Upper lobe of left lung (tissue), 6 donors: ENCODE measurements around the gene LPIN1. TPM values are rescaled to one million over a fixed set of nuclear protein-coding genes. Genes with fewer than 3 reads are reported as not detected.

Experiments used
- ATAC-seq, 2 donors: fragments of 200-7000 bp; cut with Tn5 transposase; one replicate each; pipeline ENCODE4 v1.9.1; 2022; ENCODE audit warnings: mild to moderate bottlenecking in 2 of 2, moderate library complexity in 2 of 2; ENCODE audit not compliant: low FRiP score in 2 of 2
- DNase-seq, 2 donors: peaks; one replicate each; pipeline ENCODE4 v3.0.0-alpha.2; 2019 to 2020
- H3K27ac ChIP-seq, 4 donors: fragments of 200-600 bp; sonication (generic); one replicate each; pipeline ENCODE4 v1.5.1; 2016 to 2019
- H3K27me3 ChIP-seq, 4 donors: fragments of 200-600 bp; sonication (generic); one replicate each; pipeline ENCODE4 v1.5.1; 2017 to 2019
- H3K36me3 ChIP-seq, 4 donors: fragments of 200-600 bp; sonication (generic); one replicate each; pipeline ENCODE4 v1.5.1; 2016 to 2019
- H3K4me1 ChIP-seq, 4 donors: fragments of 200-600 bp; sonication (generic); one replicate each; pipeline ENCODE4 v1.5.1; 2018 to 2019
- H3K4me3 ChIP-seq, 4 donors: fragments of 200-600 bp; sonication (generic); one replicate each; pipeline ENCODE4 v1.5.1; 2017 to 2019; ENCODE audit warnings: mild to moderate bottlenecking in 2 of 4, moderate library complexity in 1 of 4
- H3K9me3 ChIP-seq, 4 donors: fragments of 200-600 bp; sonication (generic); one replicate each; pipeline ENCODE4 v1.5.1; 2018 to 2019
- CTCF ChIP-seq, 6 experiments: fragments of 450-650 bp in 4 of 6; fragments of 200-600 bp in 2 of 6; sonication (generic) in 2 of 6; IDR thresholded peaks; one replicate each; pipeline ENCODE4 v1.5.1; 2016 to 2019; ENCODE audit warnings: antibody characterized with exemption in 6 of 6
- EP300 ChIP-seq, 4 donors: sonication (generic); formaldehyde crosslinking; IDR thresholded peaks; one replicate each; pipeline ENCODE4 v1.5.1; 2017; ENCODE audit warnings: antibody characterized with exemption in 4 of 4, control low read depth in 2 of 4
- POLR2A ChIP-seq, 4 donors: fragments of 450-650 bp; IDR thresholded peaks; one replicate each; pipeline ENCODE4 v1.5.1; 2016 to 2017; ENCODE audit warnings: antibody characterized with exemption in 4 of 4, mild to moderate bottlenecking in 2 of 4
- POLR2AphosphoS5 ChIP-seq, 2 donors: sonication (generic); formaldehyde crosslinking; IDR thresholded peaks; one replicate each; pipeline ENCODE4 v1.5.1; 2017; ENCODE audit warnings: antibody characterized with exemption in 2 of 2
- WGBS, 2 donors: methylation state at CpG; one replicate each; pipeline ENCODE4 v1.1.5; 2017 to 2018; 5-methylcytosine and 5-hydroxymethylcytosine counted together
- total RNA-seq, 6 donors: library from RNA; depleted of rRNA in 4 of 6; stranded (reverse); fragments of >200 nt in 4 of 6; gene quantifications; one replicate each; pipeline versions ENCODE4 v1.1.0 to v1.2.1, GENCODE V29; 2016 to 2021
- donor health status: DM: no; HTN: no; CAD: no; lungs with moderate emphysema.
- donor health status: DM: no; HTN: yes; CAD: no; lungs with severe emphysema.

Gene LPIN1
- total RNA-seq, 6 donors from 2014 or later = 45.9 to 87.0 (median 54.2) TPM

- peak overlapping the region in 3 of 4 donors; percentile 7 to 26 (median 21) for H3K4me3 ChIP-seq
- peaks cover 39 to 55% (median 44%) of the 10 kb centered on the region in 4 donors for H3K4me1 ChIP-seq
- peak in 1 of 2 donors; percentile 98 for DNase-seq
- H3K9me3 ChIP-seq = no peaks in the 10 kb centered on the region
- H3K27me3 ChIP-seq = no peaks in the 10 kb centered on the region
- no peaks in the 10 kb centered on the region for H3K36me3 ChIP-seq
- WGBS, 2 donors = 22 to 28% methylated on average over 9 to 10 of the region's 10 CpGs
- TF ChIP-seq CTCF (IDR thresholded peaks at IDR 0.05) (no peak), POLR2AphosphoS5 (IDR thresholded peaks at IDR 0.05) (peak; percentile 63 to 93), POLR2A (IDR thresholded peaks at IDR 0.05) (peak in 1 of 4 donors; percentile 24), EP300 (IDR thresholded peaks at IDR 0.05) (peak in 1 of 4 donors; percentile 88)
- peak overlapping the region; percentile 68 to 85 (median 80) for H3K27ac ChIP-seq
- peak; percentile 94 to 97 for ATAC-seq
These were observed 2.4 kb upstream of the LPIN1 start for GRCh38 chr2:11743846-11744553.

DNA sequence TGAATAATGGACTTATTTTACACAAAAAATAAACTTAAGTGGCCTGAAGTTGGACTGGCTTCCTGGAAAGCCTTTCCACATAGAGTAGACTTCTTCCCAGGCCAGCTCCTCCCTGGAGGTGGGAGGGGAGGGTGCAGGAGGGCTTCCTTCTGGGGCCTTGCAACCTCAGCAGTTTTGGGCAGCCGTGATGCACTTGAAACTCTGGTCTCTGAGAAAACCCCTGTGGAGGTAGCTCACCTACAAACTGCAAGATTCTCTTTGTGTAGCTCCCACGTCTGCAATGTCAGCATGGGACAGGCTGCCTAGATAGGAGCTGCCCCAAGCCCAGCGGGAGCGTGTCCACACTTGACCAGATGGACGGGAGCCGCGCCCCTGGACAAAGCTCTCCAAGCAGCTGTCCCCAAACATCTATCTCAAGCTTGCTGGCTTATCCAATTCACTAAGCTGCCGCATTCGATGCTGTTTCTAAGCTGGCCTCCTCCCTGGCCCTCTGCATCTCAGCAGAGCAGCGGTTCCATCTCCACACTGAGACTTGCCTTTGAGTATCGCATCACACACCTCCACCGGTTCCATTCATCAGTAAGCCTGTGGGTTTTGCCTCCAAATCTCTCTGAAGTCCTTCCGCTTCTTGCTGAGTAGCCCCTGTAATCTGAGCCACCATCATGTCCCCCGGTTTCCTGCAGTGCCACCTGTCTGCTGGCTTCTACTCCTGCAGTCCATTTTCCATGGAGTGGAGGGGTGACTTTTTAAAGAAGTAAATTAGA, 1.6 kb upstream of the LPIN1 start:
- DNase-seq (no peak), ATAC-seq (no peak)
- Histone ChIP-seq H3K4me1 (peaks cover 44 to 63% (median 49%) of the 10 kb centered on the region in 4 donors), H3K36me3 (no peaks in the 10 kb centered on the region), H3K27me3 (no peaks in the 10 kb centered on the region), H3K27ac (peak overlapping the region; percentile 68 to 85 (median 80)), H3K9me3 (no peaks in the 10 kb centered on the region), H3K4me3 (peak overlapping the region in 3 of 4 donors; percentile 7 to 26 (median 21))
- 70 to 79% methylated on average over 14 of the region's 14 CpGs for WGBS, 2 donors
- TF ChIP-seq EP300 (IDR thresholded peaks at IDR 0.05) = no peak
- TF ChIP-seq POLR2AphosphoS5 (IDR thresholded peaks at IDR 0.05) = no peak
- peak in 4 of 6 experiments; percentile 17 to 30 (median 22) for TF ChIP-seq CTCF (IDR thresholded peaks at IDR 0.05)
- TF ChIP-seq POLR2A (IDR thresholded peaks at IDR 0.05) = no peak

- Histone ChIP-seq H3K4me1 (peaks cover 44 to 73% (median 54%) of the 10 kb centered on the region in 4 donors), H3K27ac (peak overlapping the region; percentile 77 to 86 (median 86)), H3K4me3 (peak overlapping the region in 3 of 4 donors; percentile 61 to 93 (median 82)), H3K27me3 (no peaks in the 10 kb centered on the region), H3K36me3 (no peaks in the 10 kb centered on the region), H3K9me3 (no peaks in the 10 kb centered on the region)
- DNase-seq (no peak), ATAC-seq (no peak)
- WGBS, 2 donors = 56 to 62% methylated on average over 27 of the region's 27 CpGs
- TF ChIP-seq EP300 (IDR thresholded peaks at IDR 0.05) (no peak), CTCF (IDR thresholded peaks at IDR 0.05) (no peak), POLR2A (IDR thresholded peaks at IDR 0.05) (no peak), POLR2AphosphoS5 (IDR thresholded peaks at IDR 0.05) (no peak)
These were observed 638 bp upstream of the LPIN1 start for GRCh38 chr2:11745613-11746375.

DNA sequence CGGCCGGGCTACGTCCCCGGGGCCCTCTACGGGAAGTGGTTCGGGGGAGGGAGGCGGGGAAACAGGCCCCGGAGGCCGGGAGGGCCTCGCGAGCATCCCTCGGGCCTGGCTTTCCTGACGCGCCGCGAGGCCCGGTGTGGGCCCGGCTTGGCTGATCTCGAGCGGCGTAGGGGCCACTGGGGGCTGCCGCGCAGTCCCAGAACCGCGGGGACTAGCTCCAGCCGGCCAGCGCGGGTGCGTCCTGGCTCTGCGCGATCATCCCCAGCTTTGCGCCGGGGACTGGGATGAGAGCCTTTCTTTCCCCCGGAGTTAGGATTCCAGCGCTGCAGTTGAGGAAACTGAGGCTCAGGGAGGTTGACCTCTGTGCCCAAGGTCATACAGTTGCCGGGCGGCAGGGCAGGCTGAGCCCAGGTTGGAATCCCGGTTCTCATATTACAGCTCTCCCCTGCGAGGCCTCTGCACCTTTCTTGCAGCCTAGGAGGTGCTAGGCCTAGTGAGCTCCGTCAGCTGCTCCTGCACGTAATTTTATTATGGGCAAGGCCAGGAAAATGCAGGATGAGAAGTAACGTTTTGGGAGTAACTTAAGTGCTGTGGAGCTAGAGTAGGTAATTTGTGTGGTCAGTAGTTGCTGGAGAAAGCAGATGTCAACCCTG, 501 bp downstream of the LPIN1 start:
- no peaks in the 10 kb centered on the region for H3K27me3 ChIP-seq
- ATAC-seq = no peak
- peak overlapping the region; percentile 61 to 93 (median 74) for H3K4me3 ChIP-seq
- DNase-seq = peak in 1 of 2 donors; percentile 63
- peak overlapping the region; percentile 77 to 86 (median 86) for H3K27ac ChIP-seq
- peaks cover 44 to 77% (median 54%) of the 10 kb centered on the region in 4 donors for H3K4me1 ChIP-seq
- no peaks in the 10 kb centered on the region for H3K36me3 ChIP-seq
- H3K9me3 ChIP-seq = no peaks in the 10 kb centered on the region
- WGBS, 2 donors = 0 to 2% methylated on average over 12 to 24 of the region's 42 CpGs
- TF ChIP-seq CTCF (IDR thresholded peaks at IDR 0.05) = no peak
- peak in 1 of 2 donors; percentile 2 for TF ChIP-seq POLR2AphosphoS5 (IDR thresholded peaks at IDR 0.05)
- TF ChIP-seq EP300 (IDR thresholded peaks at IDR 0.05) = no peak
- TF ChIP-seq POLR2A (IDR thresholded peaks at IDR 0.05) = peak in 1 of 4 donors; percentile 4
